Measurements from ENCODE around the gene CNKSR1. TPM values are rescaled to one million over a fixed set of nuclear protein-coding genes. Genes with fewer than 3 reads are reported as not detected.

Gene CNKSR1
- total RNA-seq, 6 donors from 2014 or later, result 20.4 to 98.5 (median 43.1) TPM

GRCh38 chr1:26145960-26146294 lies 31.4 kb upstream of the CNKSR1 start:
- H3K36me3 ChIP-seq, result no peaks in the 10 kb centered on the region
- no peak for TF ChIP-seq POLR2A (IDR thresholded peaks at IDR 0.05)
- TF ChIP-seq POLR2AphosphoS5 (IDR thresholded peaks at IDR 0.05), result no peak
- no peak for TF ChIP-seq CTCF (IDR thresholded peaks at IDR 0.05)
- TF ChIP-seq EP300 (IDR thresholded peaks at IDR 0.05), result no peak
- peaks cover 0 to 5% (median 2%) of the 10 kb centered on the region in 4 donors for H3K4me1 ChIP-seq
- no peak for DNase-seq
- 41 to 69% methylated on average over 4 to 6 of the region's 6 CpGs for WGBS, 2 donors
- H3K9me3 ChIP-seq, result no peaks in the 10 kb centered on the region
- H3K27ac ChIP-seq, result no peak overlapping the region
- no peaks in the 10 kb centered on the region for H3K27me3 ChIP-seq
- H3K4me3 ChIP-seq, result no peak overlapping the region
- no peak for ATAC-seq (ENCODE audit: low FRiP score in 2 of 2)

- H3K36me3 ChIP-seq, result no peaks in the 10 kb centered on the region
- H3K27ac ChIP-seq, result no peak overlapping the region
- DNase-seq, result no peak
- no peaks in the 10 kb centered on the region for H3K9me3 ChIP-seq
- peaks cover 0 to 6% (median 2%) of the 10 kb centered on the region in 4 donors for H3K4me1 ChIP-seq
- ATAC-seq (ENCODE audit: low FRiP score in 2 of 2), result no peak
- no peak overlapping the region for H3K4me3 ChIP-seq
- no peaks in the 10 kb centered on the region for H3K27me3 ChIP-seq
- TF ChIP-seq CTCF (IDR thresholded peaks at IDR 0.05) (no peak), EP300 (IDR thresholded peaks at IDR 0.05) (no peak), POLR2A (IDR thresholded peaks at IDR 0.05) (no peak), POLR2AphosphoS5 (IDR thresholded peaks at IDR 0.05) (no peak)
Measured at GRCh38 chr1:26148887-26149286, 28.4 kb upstream of the CNKSR1 start.

- no peaks in the 10 kb centered on the region for H3K36me3 ChIP-seq
- no peaks in the 10 kb centered on the region for H3K27me3 ChIP-seq
- no peak for DNase-seq
- TF ChIP-seq EP300 (IDR thresholded peaks at IDR 0.05) (no peak), CTCF (IDR thresholded peaks at IDR 0.05) (no peak), POLR2AphosphoS5 (IDR thresholded peaks at IDR 0.05) (no peak), POLR2A (IDR thresholded peaks at IDR 0.05) (no peak)
- 66 to 72% methylated on average over 4 to 5 of the region's 5 CpGs for WGBS, 2 donors
- H3K27ac ChIP-seq, result peak overlapping the region in 2 of 4 donors; percentile 65 to 83
- no peak for ATAC-seq (ENCODE audit: low FRiP score in 2 of 2)
- peaks cover 13 to 20% (median 17%) of the 10 kb centered on the region in 4 donors for H3K4me1 ChIP-seq
- H3K9me3 ChIP-seq, result no peaks in the 10 kb centered on the region
- H3K4me3 ChIP-seq, result no peak overlapping the region
Measured at GRCh38 chr1:26153966-26154532, 23.2 kb upstream of the CNKSR1 start.

- no peak for ATAC-seq (ENCODE audit: low FRiP score in 2 of 2)
- Histone ChIP-seq H3K4me3 (no peak overlapping the region), H3K4me1 (peaks cover 13 to 20% (median 17%) of the 10 kb centered on the region in 4 donors), H3K27me3 (no peaks in the 10 kb centered on the region), H3K36me3 (no peaks in the 10 kb centered on the region), H3K27ac (peak overlapping the region; percentile 46 to 83 (median 56)), H3K9me3 (no peaks in the 10 kb centered on the region)
- TF ChIP-seq POLR2A (IDR thresholded peaks at IDR 0.05), result no peak
- TF ChIP-seq POLR2AphosphoS5 (IDR thresholded peaks at IDR 0.05), result no peak
- no peak for TF ChIP-seq CTCF (IDR thresholded peaks at IDR 0.05)
- TF ChIP-seq EP300 (IDR thresholded peaks at IDR 0.05), result no peak
- DNase-seq, result no peak
- WGBS, 2 donors, result 60 to 61% methylated on average over 9 of the region's 9 CpGs
Measured at GRCh38 chr1:26154750-26155149, 22.5 kb upstream of the CNKSR1 start.
